Measurements from ENCODE around the gene HINT1. TPM values are rescaled to one million over a fixed set of nuclear protein-coding genes. Genes with fewer than 3 reads are reported as not detected.

HINT1 gene
- total and polyA plus RNA-seq, 9 of the 15 experiments (the other 6 are each of a cell fraction or from before 2014, with no cell fraction given) = 296 to 1,027 (median 500) TPM

DNA sequence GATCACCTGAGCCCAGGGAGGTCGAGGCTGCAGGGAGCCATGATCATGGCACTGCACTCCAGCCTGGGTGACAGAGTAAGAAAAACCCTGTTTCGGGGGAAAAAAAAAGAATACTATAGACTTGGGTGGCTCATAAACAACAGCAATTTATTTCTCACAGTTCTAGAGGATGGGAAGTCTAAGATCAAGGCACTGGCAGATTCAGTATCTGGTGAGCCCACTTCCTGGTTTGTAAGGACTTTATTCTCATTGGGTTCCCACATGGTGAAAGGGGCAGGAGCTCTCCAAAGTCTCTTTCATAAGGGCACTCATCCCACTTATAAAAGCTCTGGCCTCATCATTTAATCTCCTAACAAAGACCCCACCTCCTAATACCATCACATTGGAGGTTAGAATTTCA lies 8.7 kb downstream of the HINT1 start:
- ATAC-seq = peak; percentile 9; the same call in 1 of the 3 replicates
- Histone ChIP-seq H3K9me1 (ENCODE audit: control insufficient read depth, insufficient read depth, low read length) (no peaks in the 10 kb centered on the region), H3K27ac (ENCODE audit: extremely low read depth, low read depth, low read length) (no peak overlapping the region), H3K36me3 (ENCODE audit: control insufficient read depth, insufficient read depth, low read length) (peaks cover 35% of the 10 kb centered on the region), H3K9ac (ENCODE audit: insufficient read depth in 1 of 2, low read depth in 2 of 2, low read length in 2 of 2) (no peak overlapping the region), H3K79me2 (ENCODE audit: control insufficient read depth, insufficient read depth, low read length) (peaks cover 8% of the 10 kb centered on the region), H3K27me3 (ENCODE audit: control insufficient read depth in 2 of 2, insufficient read depth in 2 of 2, low read length in 2 of 2) (no peaks in the 10 kb centered on the region), H3K4me1 (replicated peaks in 1 of 2; ENCODE audit: control insufficient read depth in 2 of 2, insufficient read depth in 2 of 2, low read length in 2 of 2) (no peaks in the 10 kb centered on the region), H4K20me1 (replicated peaks; ENCODE audit: control insufficient read depth, insufficient read depth, low read length) (no peaks in the 10 kb centered on the region), H3K9me3 (replicated peaks; ENCODE audit: control insufficient read depth, insufficient read depth, low read depth, low read length) (no peaks in the 10 kb centered on the region), H3K4me2 (ENCODE audit: insufficient read depth, low read length) (no peak overlapping the region), H2AFZ (ENCODE audit: low read depth, low read length) (no peak overlapping the region), H3K4me3 (no peak overlapping the region)
- 88% methylated on average over 2 of the region's 2 CpGs for WGBS (ENCODE audit: insufficient coverage, low coverage, missing lambda C conversion rate)
- no TSS peak for BruUV-seq (replicated peaks)
- in situ Hi-C loops (cut with MboI) = no loop called here
- intact Hi-C loops (cut with micrococcal nuclease) = no loop called here
- DNase-seq (ENCODE audit: extremely low read depth in 1 of 4, low spot score in 3 of 4) = no peak
- ChIA-PET CTCF (ENCODE audit: low intra/inter-chr PET ratio) (no interaction called here), POLR2A (interaction anchor here (0.6 to 1.7 kb wide), 4 partner anchors 8 to 226 kb away, joined by 3 to 4 read pairs (median 4); partner anchors contain the start of gene HINT1)
- no peak for FAIRE-seq
- TF ChIP-seq ARHGAP35 (IDR thresholded peaks at IDR 0.05; ENCODE audit: partially characterized antibody) = no peak
- no peak for TF ChIP-seq ZNF589 (CRISPR knock-in tag; IDR thresholded peaks at IDR 0.05; ENCODE audit: low read depth)
- no peak for TF ChIP-seq NCOA4 (IDR thresholded peaks at IDR 0.05; ENCODE audit: partially characterized antibody)
- no peak for TF ChIP-seq CREBBP (IDR thresholded peaks at IDR 0.05; ENCODE audit: low read depth, low read length)
- TF ChIP-seq BRD9 (IDR thresholded peaks at IDR 0.05; ENCODE audit: low read depth, partially characterized antibody) = no peak
- no peak for TF ChIP-seq ZNF318 (IDR thresholded peaks at IDR 0.05; ENCODE audit: borderline replicate concordance in 1 of 2, low read depth in 1 of 2)
- TF ChIP-seq SMARCE1 (IDR thresholded peaks at IDR 0.05) = no peak
- no peak for TF ChIP-seq MAZ (CRISPR knock-in tag; conservative IDR thresholded peaks at IDR 0.05 in 1 of 2, IDR thresholded peaks at IDR 0.05 in 1 of 2)
- TF ChIP-seq NFIX (CRISPR knock-in tag; IDR thresholded peaks at IDR 0.05; ENCODE audit: low read depth) = no peak
- no peak for TF ChIP-seq HDAC1 (IDR thresholded peaks at IDR 0.05)
- TF ChIP-seq DACH1 (IDR thresholded peaks at IDR 0.05; ENCODE audit: partially characterized antibody) = no peak
- TF ChIP-seq, protein P1, sequence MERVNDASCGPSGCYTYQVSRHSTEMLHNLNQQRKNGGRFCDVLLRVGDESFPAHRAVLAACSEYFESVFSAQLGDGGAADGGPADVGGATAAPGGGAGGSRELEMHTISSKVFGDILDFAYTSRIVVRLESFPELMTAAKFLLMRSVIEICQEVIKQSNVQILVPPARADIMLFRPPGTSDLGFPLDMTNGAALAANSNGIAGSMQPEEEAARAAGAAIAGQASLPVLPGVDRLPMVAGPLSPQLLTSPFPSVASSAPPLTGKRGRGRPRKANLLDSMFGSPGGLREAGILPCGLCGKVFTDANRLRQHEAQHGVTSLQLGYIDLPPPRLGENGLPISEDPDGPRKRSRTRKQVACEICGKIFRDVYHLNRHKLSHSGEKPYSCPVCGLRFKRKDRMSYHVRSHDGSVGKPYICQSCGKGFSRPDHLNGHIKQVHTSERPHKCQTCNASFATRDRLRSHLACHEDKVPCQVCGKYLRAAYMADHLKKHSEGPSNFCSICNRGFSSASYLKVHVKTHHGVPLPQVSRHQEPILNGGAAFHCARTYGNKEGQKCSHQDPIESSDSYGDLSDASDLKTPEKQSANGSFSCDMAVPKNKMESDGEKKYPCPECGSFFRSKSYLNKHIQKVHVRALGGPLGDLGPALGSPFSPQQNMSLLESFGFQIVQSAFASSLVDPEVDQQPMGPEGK (CRISPR knock-in tag; IDR thresholded peaks at IDR 0.05; ENCODE audit: borderline replicate concordance) = no peak
- TF ChIP-seq ZNF253 (CRISPR knock-in tag; conservative IDR thresholded peaks at IDR 0.05) = no peak
- no peak for TF ChIP-seq GTF2E2 (tag; IDR thresholded peaks at IDR 0.05)

Data from K562 (cell line).